NCI-H1436 treated with DMSO at 0.1 percent for 48 hours (cell line): ENCODE results near the gene SMG1.
"Not testable (repeated sequence)": the region's sequence is repeated elsewhere in the genome, so short reads cannot be mapped to it uniquely, and the experiment has no call there.

ENCODE experiments used
- DNase-seq: peaks from one replicate; lab custom pipeline; 2025; lab: John Stamatoyannopoulos, UW

Gene SMG1

GRCh38 chr16:18932243-18932987, 6.2 kb upstream of the SMG1 start:
- no peak for DNase-seq

DNA sequence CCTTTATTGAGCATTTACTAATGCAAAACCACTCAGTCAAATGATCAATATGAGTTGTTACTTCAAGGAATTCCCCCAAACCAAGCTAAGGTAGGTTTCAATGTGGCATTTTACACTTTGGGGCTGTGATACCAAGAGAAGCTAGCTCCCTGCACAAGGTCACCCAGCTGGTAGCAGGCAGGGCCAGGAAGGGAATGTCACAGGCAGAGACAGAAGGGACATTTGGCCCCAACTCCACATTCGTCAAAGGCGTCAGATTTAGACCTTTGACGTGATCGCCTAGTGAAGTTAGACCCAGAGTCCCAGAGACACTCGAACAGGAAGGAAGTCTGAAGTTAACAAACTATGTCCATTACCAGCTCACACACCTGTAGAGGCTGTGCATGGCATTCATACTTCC, 5.5 kb upstream of the SMG1 start:
- no peak for DNase-seq

DNA sequence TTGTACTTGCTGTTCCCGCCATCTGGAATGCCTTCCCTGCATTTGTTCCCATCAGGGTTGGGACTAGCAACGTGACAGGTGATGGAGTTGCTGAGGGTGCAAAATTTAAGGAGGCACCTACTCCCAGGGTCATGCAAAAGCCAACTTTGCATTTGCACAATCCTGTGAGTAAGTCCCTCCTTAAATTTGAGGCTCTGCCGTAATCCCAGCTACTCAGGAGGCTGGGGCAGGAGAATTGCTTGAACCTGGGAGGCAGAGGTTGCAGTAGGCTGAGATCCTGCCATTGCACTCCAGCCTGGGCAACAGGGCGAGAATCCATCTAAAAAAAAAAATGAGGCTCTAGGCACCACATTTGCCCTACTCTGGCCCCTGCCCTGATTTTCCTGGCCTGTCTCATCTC, 3.9 kb upstream of the SMG1 start:
- not testable (repeated sequence) for DNase-seq

- not testable (repeated sequence) for DNase-seq
Observed at GRCh38 chr16:18928073-18928472, 1.9 kb upstream of the SMG1 start.

- DNase-seq, result not testable (repeated sequence)
Observed at GRCh38 chr16:18925215-18925985, 808 bp downstream of the SMG1 start.

- DNase-seq, result not testable (repeated sequence)
Observed at GRCh38 chr16:18923935-18924334, 2.3 kb downstream of the SMG1 start.

GRCh38 chr16:18923124-18923523, 3.1 kb downstream of the SMG1 start:
- not testable (repeated sequence) for DNase-seq

GRCh38 chr16:18909585-18909984, 16.6 kb downstream of the SMG1 start:
- DNase-seq, result not testable (repeated sequence)

- not testable (repeated sequence) for DNase-seq
Observed at GRCh38 chr16:18908716-18909115, 17.5 kb downstream of the SMG1 start.

GRCh38 chr16:18902778-18903177, 23.4 kb downstream of the SMG1 start:
- DNase-seq, result not testable (repeated sequence)

GRCh38 chr16:18902044-18902443, 24.2 kb downstream of the SMG1 start:
- not testable (repeated sequence) for DNase-seq

DNA sequence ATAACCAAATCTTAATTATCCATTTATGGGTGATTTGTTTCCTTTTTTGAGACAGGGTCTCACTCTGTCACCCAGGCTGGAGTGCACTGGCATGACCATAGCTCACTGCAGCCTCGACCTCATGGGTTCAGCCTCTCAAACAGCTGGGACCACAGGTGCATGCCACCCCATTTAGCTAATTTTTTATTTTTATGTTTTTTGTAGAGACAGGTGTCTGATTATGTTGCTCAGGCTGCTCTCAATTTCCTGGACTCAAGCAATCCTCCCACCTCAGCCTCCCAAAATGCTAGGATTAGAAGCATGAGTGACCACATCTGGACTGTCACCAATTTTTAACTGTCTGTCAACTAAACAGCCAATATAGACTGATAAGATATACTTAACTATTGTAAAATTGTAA, 25.0 kb downstream of the SMG1 start:
- DNase-seq, result not testable (repeated sequence)

DNA sequence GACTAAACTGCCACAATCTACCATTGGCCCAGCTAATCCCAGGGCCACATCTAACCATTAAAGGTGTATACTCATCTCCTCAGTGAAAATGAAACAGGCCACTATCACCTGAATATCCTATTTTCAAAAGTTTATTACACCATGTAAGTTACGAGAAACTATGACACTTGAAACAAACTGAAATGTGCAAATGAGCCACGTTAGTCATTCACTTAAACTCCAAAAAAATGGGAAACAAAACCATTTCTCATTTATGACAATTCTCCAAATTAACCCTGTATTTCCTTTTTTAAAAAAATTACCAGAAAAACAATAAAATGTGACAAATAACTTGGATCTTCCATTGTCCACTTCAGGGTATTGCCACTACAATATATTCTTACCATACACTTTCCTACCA, 41.8 kb downstream of the SMG1 start:
- DNase-seq, result not testable (repeated sequence)

DNA sequence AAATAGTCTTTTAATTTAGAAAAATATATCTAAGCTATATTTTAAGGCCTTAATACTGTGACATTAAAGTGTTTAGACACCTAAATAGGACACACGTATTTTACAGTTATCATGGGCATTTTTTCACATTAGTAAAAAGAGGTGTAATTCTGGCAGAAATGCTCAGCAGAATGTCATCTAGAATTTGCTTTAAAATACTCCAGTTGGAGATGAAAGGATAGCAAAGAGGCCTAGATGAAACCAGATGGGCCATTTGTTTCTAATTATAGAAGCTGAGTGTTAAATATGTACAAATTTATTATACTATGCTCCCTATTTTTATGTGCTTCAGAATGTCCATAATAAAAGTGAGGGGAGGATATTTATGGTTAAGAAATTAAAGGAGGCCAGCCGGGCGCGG, 48.5 kb downstream of the SMG1 start:
- not testable (repeated sequence) for DNase-seq

GRCh38 chr16:18877259-18877658, 48.9 kb downstream of the SMG1 start:
- not testable (repeated sequence) for DNase-seq

DNA sequence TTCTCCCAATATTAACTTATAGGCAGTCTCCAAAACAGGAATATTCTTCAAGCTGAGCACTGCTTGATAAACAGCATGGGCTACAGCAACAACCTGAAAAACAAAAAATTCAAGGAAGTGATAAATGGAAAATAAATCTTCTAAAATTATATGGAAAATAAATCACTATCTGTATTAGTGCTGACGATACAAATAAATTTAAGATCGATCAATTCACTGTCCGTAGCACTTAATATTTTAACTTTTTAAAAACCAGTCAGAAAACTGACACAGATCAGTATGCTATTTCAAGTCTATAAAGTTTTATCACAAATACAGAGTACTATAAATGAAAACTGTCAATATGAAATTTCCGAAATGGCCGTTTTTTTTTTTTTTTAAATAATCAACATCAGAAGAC, 49.9 kb downstream of the SMG1 start:
- DNase-seq, result not testable (repeated sequence)

GRCh38 chr16:18869043-18869771, 57.0 kb downstream of the SMG1 start:
- DNase-seq, result not testable (repeated sequence)

- not testable (repeated sequence) for DNase-seq
Observed at GRCh38 chr16:18866277-18866823, 59.9 kb downstream of the SMG1 start.

GRCh38 chr16:18862891-18863290, 63.3 kb downstream of the SMG1 start:
- not testable (repeated sequence) for DNase-seq

- DNase-seq, result no peak
Observed at GRCh38 chr16:18855196-18855595, 71.0 kb downstream of the SMG1 start.

- no peak for DNase-seq
Observed at GRCh38 chr16:18853694-18854093, 72.5 kb downstream of the SMG1 start.

DNA sequence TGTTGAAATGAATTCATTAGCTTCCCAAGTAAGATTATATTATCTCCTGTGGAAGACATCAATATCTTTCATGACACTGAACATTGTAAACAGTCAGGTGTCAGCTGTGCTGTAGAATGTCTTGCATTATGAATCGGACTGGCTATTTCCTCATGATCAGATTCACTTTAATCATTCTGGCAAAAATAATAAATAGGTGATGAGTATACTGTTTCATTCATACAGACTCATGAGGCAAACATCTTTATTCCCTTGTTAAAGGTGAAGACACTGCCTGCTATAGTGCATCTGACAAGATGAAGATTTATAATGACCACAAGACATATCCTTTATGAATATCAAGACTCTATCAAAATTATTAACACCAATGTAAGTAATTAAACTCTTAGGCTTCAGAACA, 73.6 kb downstream of the SMG1 start:
- DNase-seq, result no peak
